ENCODE data around the gene OSBPL9.
"Not testable (repeated sequence)": the region's sequence is repeated elsewhere in the genome, so short reads cannot be mapped to it uniquely, and the experiment has no call there.

GRCh38 chr1:51702220-51702619 lies 85.3 kb downstream of the OSBPL9 start:
- TF ChIP-seq CTCF (IDR thresholded peaks at IDR 0.05; ENCODE audit: low read length); EZH2 (IDR thresholded peaks at IDR 0.05; ENCODE audit: borderline replicate concordance, low read length): not testable (repeated sequence)

Measured in OCI-LY1 (cell line).